Skin of body (tissue), 2 donors: ENCODE results near the gene RAB3A. TPM values are rescaled to one million over a fixed set of nuclear protein-coding genes. Genes with fewer than 3 reads are reported as not detected.

Experiments
- DNase-seq: peaks from one replicate; lab custom pipeline; 2025; lab: John Stamatoyannopoulos, UW
- total RNA-seq: library from RNA; depleted of rRNA; stranded (reverse); fragments of >200 nt; gene quantifications from one replicate; pipeline ENCODE4 v1.2.3, GENCODE V29; 2014

RAB3A gene
- total RNA-seq, 1 donor from 2014 or later: 3.0 TPM

DNA sequence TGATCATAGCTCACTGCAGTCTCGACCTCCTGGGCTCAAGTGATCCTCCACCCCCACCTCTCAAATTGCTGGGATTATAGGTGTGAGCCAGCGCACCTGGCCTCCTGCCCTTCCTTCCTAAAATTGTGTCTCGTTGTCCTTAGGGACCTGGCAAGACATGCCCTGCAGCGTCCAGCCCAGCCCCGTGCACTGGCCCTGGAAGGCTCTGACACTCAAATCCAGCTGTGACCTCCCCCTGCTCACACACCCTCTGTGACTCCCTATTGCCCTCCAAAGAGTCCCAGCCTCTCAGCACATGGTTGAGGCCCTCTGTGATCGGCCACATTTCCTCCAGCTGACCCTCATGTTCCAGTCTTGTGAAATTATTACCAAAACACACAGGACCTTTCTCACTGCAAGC lies 5.9 kb downstream of the RAB3A start:
- no peak for DNase-seq

DNA sequence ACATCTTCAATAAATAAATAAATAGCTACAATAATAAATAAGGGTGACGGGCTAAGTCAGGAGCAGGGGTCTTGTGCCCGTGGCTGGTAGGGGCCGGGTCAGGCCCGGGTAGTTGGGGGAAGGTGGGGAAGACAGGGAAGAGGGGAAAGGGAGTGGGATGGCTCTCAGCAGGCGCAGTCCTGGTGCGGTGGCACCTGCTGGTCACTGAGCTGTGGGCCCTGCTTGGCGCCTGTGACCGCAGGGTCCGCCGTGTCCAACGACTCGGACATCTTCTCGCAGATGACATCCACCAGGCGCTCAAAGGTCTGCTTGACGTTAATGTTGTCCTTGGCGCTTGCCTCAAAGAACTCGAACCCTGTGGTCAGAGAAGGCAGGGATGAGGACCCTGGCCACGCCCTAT lies 6.5 kb downstream of the RAB3A start:
- no peak for DNase-seq

- no peak for DNase-seq
Observed at GRCh38 chr19:18196511-18196845, 7.4 kb downstream of the RAB3A start.

DNA sequence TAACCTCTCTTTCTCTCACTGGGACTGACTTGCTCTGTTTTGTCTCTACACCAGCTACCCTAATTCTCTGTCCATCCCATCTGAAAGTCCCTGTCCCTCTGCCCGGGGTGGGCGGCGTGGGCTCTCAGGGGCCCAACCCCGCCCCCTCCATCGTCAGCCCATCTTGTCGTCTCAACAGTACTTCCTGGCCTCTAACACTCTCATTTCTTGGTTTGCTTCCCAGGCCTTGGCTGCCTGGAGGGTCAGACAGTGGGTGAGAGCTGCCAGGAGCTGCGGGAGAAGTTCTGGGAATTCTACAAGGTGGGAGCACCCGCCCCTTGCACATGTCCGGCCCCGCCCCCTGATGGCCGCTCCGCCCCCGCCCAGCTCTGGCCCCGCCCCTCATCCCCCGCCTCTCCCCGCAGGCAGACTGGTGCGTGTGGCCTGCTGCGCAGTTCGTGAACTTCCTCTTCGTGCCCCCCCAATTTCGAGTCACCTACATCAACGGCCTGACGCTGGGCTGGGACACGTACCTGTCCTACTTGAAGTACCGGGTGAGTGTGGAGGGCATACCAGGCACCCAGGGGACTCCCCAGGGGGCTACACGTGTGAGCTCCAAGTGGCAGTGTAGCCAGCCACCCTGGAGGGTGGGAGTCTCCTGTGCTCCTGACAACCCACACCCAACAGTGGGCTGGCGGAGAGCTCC lies 9.1 kb downstream of the RAB3A start:
- no peak for DNase-seq

DNA sequence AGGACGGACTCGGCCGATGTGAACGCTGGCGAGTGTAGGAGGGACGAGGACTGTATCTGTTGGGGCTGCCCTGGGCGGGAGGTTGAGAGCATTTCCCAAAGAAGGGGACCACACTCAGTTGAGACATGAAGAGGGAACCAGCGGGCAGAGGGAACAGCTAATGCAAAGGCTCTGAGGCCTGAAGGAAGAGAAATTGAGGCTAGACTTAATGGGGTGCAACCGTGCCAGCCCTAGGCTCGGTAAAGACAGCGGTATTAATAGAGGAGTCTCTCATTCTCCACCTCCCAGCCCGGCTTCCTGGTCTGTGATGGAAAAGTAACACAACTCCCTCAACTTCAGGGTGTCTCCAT lies 9.7 kb downstream of the RAB3A start:
- DNase-seq: no peak

- no peak for DNase-seq
Observed at GRCh38 chr19:18193388-18194180, 10.3 kb downstream of the RAB3A start.

DNA sequence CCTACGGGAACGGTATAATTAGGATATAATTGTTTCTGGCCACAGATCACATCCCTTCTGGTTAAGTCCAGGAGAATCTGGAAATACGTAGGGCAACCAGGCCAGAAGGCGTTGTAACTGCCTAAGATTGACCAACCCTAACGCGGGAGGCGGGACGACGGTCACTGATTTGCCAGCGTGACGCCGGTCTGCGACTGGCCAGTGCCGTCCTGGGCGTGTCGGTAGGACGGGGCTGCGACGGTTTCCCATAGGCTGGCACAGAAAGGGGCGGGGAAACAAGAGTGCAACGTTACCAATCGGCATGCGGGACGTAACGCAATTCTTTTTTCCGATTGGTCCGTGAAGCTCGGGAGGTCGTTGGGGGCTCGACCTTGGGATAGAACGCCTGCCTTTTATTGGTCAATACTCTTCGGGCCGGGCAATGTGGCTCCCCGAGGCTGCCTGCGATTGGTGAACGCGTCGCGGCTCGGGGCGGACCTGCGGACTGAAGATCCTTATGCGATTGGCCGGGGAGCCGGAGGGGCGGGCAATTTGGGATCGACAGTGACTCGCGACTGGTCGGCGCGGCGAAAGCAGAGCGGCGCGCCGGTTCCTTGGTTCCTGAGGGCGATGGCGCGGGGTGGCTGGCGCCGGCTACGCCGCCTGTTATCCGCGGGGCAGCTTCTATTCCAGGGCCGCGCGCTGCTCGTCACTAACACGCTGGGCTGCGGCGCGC lies 11.0 kb downstream of the RAB3A start, which contains the start of gene MPV17L2:
Gene MPV17L2, plus strand, starts transcription at position 546 of the 715 bp plus-strand sequence. Its CDS starts 64 bp downstream, at position 610.
- DNase-seq: peak; percentile 100

- no peak for DNase-seq
Observed at GRCh38 chr19:18191640-18192062, 12.2 kb downstream of the RAB3A start.

DNA sequence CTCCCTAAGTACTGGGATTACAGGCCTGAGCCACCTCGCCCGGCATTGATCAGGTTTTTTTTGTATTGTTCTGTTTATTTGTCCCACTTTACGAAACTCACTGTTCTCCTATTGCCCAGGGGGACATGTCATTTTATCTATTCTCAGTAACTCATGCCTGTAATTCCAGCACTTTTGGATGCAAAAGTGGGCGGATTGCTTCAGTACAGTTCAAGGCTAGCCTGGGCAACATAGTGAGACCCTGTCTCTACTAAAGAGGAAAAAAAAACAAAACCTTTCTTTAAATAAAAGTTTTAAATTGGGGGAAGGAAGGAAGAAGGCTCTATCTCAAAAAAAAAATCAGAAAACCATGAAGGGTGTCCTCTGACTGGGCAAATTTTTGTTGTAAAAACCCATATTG lies 13.6 kb downstream of the RAB3A start:
- no peak for DNase-seq

- DNase-seq: no peak
Observed at GRCh38 chr19:18185538-18185937, 18.3 kb downstream of the RAB3A start.

- no peak for DNase-seq
Observed at GRCh38 chr19:18183529-18183928, 20.3 kb downstream of the RAB3A start.

- no peak for DNase-seq
Observed at GRCh38 chr19:18179957-18180356, 23.9 kb downstream of the RAB3A start.

- no peak for DNase-seq
Observed at GRCh38 chr19:18176367-18177310, 27.2 kb downstream of the RAB3A start.

DNA sequence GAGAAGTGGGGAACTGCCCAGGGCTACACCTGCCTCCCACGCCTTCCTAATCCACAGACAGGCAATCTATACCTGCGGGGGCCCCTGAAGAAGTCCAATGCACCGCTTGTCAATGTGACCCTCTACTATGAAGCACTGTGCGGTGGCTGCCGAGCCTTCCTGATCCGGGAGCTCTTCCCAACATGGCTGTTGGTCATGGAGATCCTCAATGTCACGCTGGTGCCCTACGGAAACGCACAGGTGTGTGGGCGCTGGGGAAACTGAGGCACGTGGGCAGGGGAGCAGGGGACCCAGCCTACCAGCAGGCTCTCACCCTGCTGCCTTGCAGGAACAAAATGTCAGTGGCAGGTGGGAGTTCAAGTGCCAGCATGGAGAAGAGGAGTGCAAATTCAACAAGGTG lies 28.9 kb downstream of the RAB3A start:
- DNase-seq: no peak

- DNase-seq: no peak
Observed at GRCh38 chr19:18173572-18174288, 30.1 kb downstream of the RAB3A start, which contains the start of gene IFI30. Gene IFI30 (plus strand): TSS chr19:18173813. CDS start chr19:18173842, 29 bp downstream.

GRCh38 chr19:18173054-18173571 lies 30.7 kb downstream of the RAB3A start:
- no peak for DNase-seq

DNA sequence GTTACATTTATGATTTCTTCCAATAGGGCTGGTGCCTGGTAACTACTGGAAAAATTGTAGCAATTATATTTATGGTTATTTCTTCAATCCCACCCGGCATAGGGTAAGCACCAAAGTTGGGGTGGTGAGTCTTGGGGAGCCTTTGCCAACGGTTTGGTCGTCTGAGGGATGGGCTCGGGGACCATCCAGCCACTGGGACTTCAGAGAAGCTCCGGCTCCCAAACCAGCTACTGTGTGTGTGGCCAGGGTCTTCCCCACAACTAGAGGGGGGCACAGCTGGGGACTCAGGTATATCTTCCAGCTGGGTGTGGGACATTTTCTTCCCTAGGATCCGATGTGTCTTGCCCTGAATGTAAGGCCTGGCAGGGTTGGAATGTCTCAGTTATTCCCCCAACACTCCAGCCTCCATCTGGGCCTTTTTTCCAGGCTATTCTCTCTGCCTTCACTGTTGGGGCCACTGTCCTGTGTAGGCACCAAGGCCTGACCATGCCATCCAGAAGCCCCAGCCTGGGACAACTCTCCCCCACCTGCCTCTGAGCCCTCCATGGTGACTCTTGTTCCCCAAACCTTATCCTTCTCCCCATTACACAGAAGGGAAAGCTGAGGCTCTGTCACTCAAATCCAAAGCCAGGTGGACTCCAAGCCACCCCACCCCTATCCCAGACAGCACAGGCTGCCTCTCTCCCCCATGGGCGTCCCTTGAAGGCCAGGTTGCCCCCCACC lies 31.4 kb downstream of the RAB3A start:
- DNase-seq: no peak

DNA sequence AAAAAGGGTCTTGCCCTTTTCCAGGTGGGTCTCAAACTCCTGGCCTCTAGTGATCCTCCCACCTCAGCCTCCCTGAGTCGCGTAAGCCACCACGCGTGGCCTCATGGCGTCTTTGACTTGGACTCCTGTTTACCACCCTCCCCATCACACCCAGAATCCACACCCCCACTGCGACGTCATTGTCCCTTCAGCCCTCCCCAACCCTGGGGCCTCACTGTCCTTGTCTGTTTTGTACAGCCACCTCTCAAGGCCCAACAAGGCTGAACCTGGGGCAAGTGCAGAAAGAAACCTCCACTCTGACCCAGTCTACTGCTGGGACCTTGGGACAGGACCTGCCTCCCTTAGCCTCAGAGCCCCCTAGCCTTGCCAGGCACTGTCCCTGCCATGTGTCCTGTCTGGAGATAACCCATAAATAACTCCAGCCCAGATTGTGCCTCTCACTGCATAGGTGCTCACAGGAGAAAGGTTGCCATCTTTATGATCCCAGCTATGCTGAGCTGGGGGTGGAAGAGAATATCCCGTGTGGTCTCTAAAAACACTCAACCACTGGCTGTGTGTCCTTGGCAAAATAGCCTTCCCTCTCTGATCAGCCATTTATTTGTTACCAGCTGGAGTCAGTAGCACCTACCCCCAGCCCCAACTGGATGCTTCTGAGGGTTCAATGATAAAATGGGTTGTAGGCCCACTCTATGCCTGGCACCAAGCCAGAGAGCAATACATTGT lies 32.1 kb downstream of the RAB3A start:
- no peak for DNase-seq

DNA sequence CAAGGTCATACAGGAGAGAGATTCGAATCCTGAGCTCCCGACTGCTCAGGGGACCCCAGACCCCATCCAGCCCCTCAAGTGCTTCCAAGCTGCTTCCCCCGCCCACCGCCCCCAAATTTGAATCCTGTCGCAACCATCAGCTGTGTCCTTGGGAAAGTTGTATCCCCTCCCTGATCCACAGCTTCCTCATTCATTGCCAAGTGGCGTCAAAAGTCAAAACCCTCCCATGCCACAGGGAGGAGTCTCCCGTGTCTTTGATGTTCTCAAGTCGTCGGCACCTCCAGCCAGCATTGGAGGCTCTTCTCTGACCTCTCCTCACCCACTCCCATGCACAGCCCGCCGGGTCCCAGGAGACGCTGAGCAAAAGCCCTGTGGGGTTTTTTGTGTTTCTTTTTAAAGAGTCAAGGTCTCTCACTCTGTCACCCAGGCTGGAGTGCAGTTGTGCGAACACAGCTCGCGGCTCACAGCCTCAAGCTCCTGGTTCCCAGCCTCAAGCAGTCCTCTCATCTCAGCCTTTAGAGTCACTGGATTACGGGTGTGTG lies 33.1 kb downstream of the RAB3A start:
- no peak for DNase-seq
